Activated naive CD8-positive, alpha-beta T cell treated with anti-CD3 and anti-CD28 coated beads for 36 hours (primary cell): ENCODE results near the gene BHLHE40. TPM values are rescaled to one million over a fixed set of nuclear protein-coding genes. Genes with fewer than 3 reads are reported as not detected.

Experiments used
- DNase-seq: peaks from one replicate; pipeline ENCODE4 v3.0.0; 2021
- H3K27ac Mint-ChIP-seq: one replicate; pipeline ENCODE4 v1.8.0; 2022; ENCODE audit warnings: mild to moderate bottlenecking, moderate library complexity, mixed read lengths
- H3K27me3 Mint-ChIP-seq: one replicate; pipeline ENCODE4 v1.8.0; 2022; ENCODE audit warnings: mild to moderate bottlenecking, mixed read lengths
- H3K36me3 Mint-ChIP-seq: one replicate; pipeline ENCODE4 v1.8.0; 2021; ENCODE audit warnings: mild to moderate bottlenecking, mixed read lengths
- H3K4me1 Mint-ChIP-seq: one replicate; pipeline ENCODE4 v1.8.0; 2021; ENCODE audit warnings: mixed read lengths
- H3K4me3 Mint-ChIP-seq: one replicate; pipeline ENCODE4 v1.8.0; 2022; ENCODE audit warnings: mild to moderate bottlenecking, moderate library complexity, mixed read lengths
- H3K9me3 Mint-ChIP-seq: one replicate; pipeline ENCODE4 v1.8.0; 2022; ENCODE audit warnings: mixed read lengths
- total RNA-seq, 2 experiments: library from RNA; stranded (reverse); gene quantifications; one replicate each; pipeline ENCODE4 v1.2.3, GENCODE V29; 2021

The BHLHE40 gene
- total RNA-seq, 2 experiments from 2014 or later = 292 to 294 TPM

DNA sequence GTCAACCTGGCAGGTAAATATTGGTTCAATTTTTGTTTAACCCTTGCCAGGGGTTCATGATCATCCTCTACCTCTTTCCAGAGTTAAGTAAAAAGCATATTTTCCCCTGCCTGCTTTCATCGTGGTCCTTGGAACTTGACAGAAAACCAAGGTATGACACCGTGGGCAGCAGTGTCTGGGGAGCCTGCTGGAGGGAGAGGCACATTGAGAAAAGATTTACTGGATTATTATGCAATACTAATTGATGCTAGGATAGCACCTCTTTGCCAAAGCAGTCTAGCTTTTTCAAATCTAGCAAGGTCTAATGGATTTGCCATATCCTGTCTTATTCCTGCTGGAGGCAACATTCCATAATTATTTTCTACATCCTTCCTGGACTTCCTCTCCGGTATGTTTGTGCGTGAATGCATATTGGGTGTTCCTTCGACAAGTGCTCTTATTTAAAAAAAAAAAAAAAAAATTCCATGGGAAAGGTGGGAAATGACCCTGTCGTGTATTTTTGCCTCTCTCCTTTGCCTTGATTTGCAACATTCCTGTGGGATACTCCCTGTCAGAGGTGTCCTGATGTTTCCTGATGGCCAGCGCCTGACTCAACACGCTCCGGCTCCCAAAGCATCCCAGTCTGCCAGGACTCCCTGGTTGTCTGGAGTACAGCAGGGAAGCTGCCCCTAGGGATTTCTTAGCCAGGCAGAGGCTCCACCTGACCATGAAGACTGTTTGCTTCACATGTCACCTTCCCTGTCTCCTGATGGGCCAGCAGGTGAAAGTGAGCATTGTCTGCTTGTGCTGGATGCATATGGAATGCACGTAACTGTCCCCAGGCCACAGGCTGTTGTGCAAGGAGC lies 6.3 kb downstream of the BHLHE40 start:
- Mint-ChIP-seq H3K27me3 (peaks cover 13% of the 10 kb centered on the region), H3K27ac (peak overlapping the region; percentile 83), H3K36me3 (peaks cover 52% of the 10 kb centered on the region), H3K4me1 (peaks cover 56% of the 10 kb centered on the region), H3K9me3 (no peaks in the 10 kb centered on the region), H3K4me3 (peak overlapping the region; percentile 75)
- no peak for DNase-seq

DNA sequence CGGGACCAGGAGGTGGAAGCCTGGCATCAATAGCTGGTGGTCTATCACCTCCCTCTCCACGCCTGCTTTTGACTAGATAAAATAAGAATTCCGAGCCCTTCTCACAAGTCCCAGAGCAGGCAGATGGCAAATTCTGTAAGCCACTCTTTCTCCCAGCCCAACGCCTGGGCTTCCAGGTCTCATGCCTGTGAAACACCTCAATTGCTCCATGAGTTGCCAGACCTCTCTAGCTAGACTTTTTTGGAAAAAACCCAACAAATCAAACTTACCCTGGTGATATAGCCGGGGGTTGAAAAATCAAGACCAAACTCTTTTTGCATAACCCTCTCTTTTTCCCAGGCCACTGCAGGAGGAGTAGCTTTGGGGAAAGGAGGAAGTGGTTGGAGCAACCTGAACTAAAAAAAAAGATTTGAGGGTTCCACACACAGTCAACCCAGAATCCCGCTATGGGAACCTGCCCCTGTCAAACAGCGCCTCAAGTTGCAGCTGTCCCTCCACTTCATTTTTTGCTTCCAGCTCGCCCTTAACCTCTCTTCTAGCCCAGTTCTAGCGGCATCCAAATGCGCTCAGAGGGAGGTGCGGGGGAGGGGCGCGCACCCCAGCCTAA lies 7.0 kb downstream of the BHLHE40 start:
- Mint-ChIP-seq H3K4me1 (peaks cover 56% of the 10 kb centered on the region), H3K27me3 (peaks cover 13% of the 10 kb centered on the region), H3K36me3 (peaks cover 46% of the 10 kb centered on the region), H3K4me3 (peak overlapping the region; percentile 75), H3K9me3 (no peaks in the 10 kb centered on the region), H3K27ac (peak overlapping the region; percentile 83)
- DNase-seq = no peak

DNA sequence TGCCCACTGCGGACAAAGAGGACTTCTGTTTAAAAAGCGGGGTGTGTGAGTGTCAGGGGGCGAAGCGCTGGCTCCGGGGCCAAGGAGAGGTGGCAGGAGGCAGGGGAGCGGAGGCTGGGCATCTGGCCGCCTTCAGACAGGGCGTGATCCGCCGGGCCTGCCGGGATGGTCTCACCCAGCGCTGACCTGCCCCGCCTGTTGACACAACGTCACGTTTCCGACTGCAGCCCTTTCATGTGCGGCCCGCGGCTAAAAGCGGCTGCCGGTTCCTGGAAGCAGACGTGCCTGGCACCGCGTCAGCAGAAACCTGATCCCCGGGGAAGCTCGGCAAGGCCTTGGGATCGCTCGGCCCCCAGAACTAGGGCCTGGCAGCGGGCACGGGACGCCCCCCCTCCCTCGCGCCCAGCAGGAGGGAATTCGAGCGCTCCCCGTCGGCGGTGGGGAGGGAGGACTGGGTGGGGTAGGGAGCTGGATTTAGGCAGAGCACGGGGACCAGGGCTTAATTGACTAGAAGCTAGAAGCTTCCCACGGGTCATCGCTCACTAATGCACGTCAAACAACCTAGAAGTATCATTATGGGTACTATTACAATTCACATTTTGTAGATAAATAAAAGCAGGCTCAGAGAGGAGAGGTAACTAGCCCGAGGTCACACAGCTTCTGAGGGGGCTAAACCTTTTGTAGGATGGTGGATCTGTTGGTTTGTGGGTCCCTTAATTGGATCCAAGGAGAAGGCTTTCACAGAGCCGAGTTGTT lies 7.7 kb downstream of the BHLHE40 start:
- peak; percentile 82 for DNase-seq
- H3K27ac Mint-ChIP-seq = peak overlapping the region; percentile 83
- H3K9me3 Mint-ChIP-seq = no peaks in the 10 kb centered on the region
- H3K36me3 Mint-ChIP-seq = peaks cover 39% of the 10 kb centered on the region
- peak overlapping the region; percentile 75 for H3K4me3 Mint-ChIP-seq
- H3K4me1 Mint-ChIP-seq = peaks cover 53% of the 10 kb centered on the region
- H3K27me3 Mint-ChIP-seq = peaks cover 13% of the 10 kb centered on the region

DNA sequence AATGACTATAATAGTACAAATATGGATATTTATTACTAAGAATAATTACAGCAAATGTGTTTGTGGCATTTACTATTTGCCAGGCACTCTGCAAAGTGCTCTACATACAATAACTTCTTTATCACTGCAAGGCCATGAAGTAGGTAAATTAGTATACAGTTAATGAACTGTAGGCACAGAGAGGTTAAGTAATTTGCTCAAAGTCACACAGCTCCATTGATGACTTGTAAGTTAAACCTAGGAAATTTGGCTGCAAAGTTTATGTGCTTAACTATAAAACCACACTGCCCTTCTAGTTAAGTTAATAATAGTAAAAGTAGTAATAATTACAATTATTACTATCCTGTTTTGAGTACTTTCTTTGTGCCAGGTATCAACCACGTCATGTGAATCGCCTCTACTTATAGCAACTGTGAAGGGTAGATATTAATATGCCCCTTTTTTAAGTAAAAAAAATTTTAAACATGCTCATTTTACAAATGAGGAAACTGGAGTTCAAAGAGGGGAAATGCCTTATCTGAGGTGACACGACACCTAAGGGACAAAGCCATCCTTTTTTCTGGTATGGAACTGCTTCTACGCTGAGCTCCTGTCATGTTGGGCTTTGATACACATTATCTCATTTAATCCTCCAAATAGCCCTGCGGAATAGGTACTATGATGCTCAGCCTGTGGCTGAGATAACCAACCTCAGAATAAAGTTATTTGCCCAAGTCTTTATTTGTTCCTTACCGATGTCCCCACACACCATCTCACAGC lies 8.5 kb downstream of the BHLHE40 start:
- H3K27me3 Mint-ChIP-seq = peaks cover 13% of the 10 kb centered on the region
- no peaks in the 10 kb centered on the region for H3K9me3 Mint-ChIP-seq
- DNase-seq = no peak
- H3K27ac Mint-ChIP-seq = peak overlapping the region; percentile 83
- peak overlapping the region; percentile 75 for H3K4me3 Mint-ChIP-seq
- H3K4me1 Mint-ChIP-seq = peaks cover 52% of the 10 kb centered on the region
- peaks cover 32% of the 10 kb centered on the region for H3K36me3 Mint-ChIP-seq

DNA sequence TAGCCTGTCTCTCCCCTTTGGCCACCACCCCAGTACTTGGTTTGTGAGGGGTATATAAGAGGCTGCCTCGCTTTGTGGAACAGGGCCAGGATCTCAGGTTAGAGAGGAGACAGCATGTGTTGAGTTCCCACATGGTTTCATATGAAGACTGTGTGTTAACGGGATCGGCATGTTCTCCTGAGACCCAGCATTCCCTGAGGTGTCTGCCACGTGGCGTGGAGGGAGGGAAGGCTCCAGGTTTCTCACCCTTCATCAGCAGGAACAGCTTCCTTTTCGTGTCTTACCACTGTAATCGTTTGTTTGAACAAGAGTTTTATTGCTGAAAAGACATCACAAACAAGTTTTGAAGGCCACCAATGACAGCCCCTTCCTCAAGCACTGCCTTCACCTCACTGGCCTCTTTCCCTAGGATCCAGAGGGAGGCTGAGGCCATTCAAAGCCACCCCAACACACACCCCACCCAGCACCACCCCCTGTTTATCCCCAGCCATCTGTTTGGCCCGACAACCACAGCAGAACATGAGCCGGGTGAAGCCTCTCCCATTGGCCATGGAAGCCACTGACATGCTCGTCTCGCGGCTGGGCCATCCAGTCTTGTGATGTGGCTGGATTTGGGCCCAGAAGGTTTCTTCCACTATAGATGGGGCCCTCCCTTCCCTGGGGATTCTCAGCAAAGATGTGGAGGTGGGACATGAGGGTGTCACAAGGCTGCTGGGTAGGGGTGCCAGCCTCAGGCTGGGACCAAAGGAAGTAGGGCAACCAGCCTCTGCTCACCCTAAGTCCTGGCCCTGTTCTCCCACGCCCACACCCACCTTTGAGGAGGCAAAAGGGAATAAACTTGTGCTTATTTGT lies 10.0 kb downstream of the BHLHE40 start:
- Mint-ChIP-seq H3K27ac (no peak overlapping the region), H3K36me3 (peaks cover 17% of the 10 kb centered on the region)
- no peak for DNase-seq

DNA sequence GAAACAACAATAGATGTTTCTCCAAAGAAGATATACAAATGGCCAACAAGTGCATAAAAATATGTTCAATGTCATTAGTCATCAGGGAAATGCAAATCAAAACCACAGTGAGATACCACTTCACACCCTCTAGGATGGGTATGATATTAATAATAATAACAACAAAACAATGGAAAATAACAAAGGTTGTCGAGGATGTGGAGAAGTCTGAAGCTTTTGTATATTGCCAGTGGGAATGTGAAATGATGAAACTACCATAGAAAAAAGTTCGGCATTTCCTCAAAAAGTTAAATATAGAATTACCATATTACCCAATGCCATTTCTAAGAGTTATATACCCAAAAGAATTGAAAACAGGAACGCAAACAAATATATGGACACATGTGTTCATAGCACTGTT lies 10.8 kb downstream of the BHLHE40 start:
- Mint-ChIP-seq H3K9me3 (no peaks in the 10 kb centered on the region), H3K27ac (no peak overlapping the region), H3K36me3 (peaks cover 11% of the 10 kb centered on the region), H3K4me3 (no peak overlapping the region), H3K4me1 (peaks cover 39% of the 10 kb centered on the region), H3K27me3 (no peaks in the 10 kb centered on the region)
- no peak for DNase-seq

More for the DNA sequence above, 10.0 kb downstream of the BHLHE40 start:
- H3K9me3 Mint-ChIP-seq = no peaks in the 10 kb centered on the region
- peaks cover under 1% of the 10 kb centered on the region for H3K27me3 Mint-ChIP-seq
- H3K4me1 Mint-ChIP-seq = peaks cover 38% of the 10 kb centered on the region
- no peak overlapping the region for H3K4me3 Mint-ChIP-seq

DNA sequence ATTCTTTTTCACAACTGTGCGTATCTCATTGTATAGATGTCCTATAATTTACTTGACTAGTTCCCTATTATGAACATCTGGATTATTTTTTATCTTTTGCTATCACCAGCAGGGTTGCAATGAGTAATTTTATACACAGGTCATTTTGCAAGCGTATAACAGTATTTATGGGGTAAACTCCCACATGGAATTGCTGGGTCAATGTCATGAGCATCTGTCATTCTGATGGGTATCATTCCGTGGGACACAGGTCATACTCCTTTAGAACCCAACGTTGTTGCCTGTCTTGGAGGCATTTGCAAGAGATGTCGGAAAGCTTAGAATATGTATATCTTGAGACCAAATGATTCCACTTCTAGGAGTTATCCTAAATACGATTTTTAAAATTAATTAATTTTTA lies 12.9 kb downstream of the BHLHE40 start:
- no peak for DNase-seq
- no peaks in the 10 kb centered on the region for H3K36me3 Mint-ChIP-seq
- no peak overlapping the region for H3K27ac Mint-ChIP-seq
- H3K27me3 Mint-ChIP-seq = no peaks in the 10 kb centered on the region
- H3K9me3 Mint-ChIP-seq = no peaks in the 10 kb centered on the region
- peaks cover 29% of the 10 kb centered on the region for H3K4me1 Mint-ChIP-seq
- H3K4me3 Mint-ChIP-seq = no peak overlapping the region

DNA sequence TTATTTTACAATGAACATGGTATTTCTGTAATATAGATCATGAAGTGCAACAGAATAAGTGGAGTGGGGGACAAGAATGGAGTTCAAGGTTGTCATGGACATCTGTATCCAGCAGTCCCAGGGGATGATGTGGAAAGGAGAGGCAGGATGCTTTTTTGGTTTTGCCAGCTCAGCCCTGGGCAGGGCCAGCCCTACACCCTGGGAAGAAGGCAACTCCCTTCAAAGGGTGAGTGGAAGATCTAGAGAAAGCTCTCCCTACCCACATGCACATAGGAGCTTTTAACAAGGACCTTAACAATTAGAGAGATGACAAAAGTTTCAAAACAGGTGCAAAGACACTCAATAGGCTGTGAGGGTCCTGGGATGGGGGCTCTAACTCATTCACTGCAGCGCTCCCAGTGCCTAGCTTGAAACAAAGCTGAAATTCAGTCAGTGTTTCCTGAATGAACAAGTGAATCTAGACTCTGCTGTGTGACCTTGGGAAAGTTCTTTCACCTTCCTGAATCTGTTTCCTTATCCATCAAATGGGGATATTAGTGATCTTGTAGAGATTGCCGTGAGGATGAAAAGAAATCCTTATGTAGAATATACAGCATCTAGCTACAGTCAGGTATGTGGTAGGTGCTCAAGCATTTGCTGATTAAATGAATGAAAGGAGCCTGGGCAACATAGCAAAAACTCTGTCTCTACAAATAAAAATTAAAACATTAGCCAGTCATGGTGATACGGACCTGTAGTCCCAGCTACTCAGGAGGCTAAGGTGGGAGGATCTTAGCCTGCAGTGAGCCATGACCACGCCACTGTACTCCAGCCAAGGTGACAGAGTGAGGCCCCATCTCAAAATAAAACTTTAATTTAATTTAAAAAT lies 14.3 kb downstream of the BHLHE40 start:
- H3K4me3 Mint-ChIP-seq = no peak overlapping the region
- H3K27me3 Mint-ChIP-seq = no peaks in the 10 kb centered on the region
- peaks cover 25% of the 10 kb centered on the region for H3K4me1 Mint-ChIP-seq
- no peaks in the 10 kb centered on the region for H3K36me3 Mint-ChIP-seq
- DNase-seq = no peak
- no peaks in the 10 kb centered on the region for H3K9me3 Mint-ChIP-seq
- H3K27ac Mint-ChIP-seq = no peak overlapping the region

DNA sequence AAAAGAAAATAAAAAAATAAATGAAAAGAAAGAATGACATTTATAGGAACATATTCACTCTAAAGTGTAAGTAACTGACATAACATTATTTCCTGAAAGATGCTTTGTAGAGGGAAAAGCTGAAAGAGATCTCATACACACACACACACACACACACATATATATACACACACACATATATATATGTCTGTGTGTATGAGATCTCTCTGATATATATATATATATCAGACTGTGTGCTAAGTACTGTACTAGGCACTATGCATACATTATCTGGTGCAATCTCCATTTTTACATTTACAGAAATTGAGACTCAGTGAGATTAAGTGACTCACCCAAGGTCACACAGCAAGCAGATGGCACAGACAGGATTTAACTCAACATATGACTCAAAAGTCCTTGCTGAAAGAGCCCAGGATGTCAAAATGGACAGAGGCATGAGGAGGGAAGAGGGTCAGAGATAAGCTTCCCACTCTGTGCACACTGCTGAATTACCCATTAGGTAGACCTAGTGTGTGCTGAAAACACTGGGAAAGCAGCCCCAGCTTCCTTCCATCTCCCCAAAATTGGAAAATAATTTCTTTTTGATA lies 15.0 kb downstream of the BHLHE40 start:
- Mint-ChIP-seq H3K27ac (no peak overlapping the region), H3K4me1 (peaks cover 23% of the 10 kb centered on the region)

DNA sequence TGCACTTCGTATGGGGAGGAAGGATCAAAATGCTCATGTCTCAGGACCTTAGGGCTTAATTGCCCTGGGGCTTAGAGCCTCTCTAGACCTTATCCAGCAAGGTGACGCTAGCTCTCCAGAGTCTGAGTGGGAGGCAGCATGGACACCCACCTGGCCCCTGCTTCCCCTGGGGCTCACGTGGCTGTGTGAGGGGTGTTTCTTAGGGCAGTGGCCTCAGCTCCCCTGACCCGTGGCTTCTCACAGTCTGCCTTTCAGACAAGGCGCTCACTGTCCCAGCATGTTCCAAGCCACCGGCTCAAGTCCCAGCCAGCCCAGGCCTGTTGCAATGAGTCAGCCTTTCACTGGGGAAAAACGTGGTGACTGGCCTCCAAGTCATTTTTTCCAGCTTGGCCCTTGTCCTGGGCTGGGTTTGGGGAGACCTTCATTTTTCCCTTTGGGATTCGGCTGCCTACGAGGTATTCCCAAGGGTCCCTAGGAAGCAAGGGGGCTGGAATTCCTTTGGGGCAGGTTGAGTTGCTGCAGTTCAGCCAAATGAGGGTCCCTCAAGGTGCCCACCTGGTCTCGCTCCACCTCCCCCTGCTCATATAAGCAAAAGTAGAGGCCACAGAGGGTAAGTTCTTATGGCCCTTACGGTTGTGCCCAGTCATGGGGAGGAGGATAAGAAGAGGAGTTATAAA lies 15.7 kb downstream of the BHLHE40 start:
- Mint-ChIP-seq H3K4me3 (no peak overlapping the region), H3K4me1 (peaks cover 18% of the 10 kb centered on the region), H3K36me3 (no peaks in the 10 kb centered on the region), H3K9me3 (no peaks in the 10 kb centered on the region), H3K27me3 (no peaks in the 10 kb centered on the region), H3K27ac (no peak overlapping the region)
- DNase-seq = no peak

More for the DNA sequence above, 15.0 kb downstream of the BHLHE40 start:
- no peak overlapping the region for H3K4me3 Mint-ChIP-seq
- no peak for DNase-seq
- H3K27me3 Mint-ChIP-seq = no peaks in the 10 kb centered on the region
- H3K36me3 Mint-ChIP-seq = no peaks in the 10 kb centered on the region
- no peaks in the 10 kb centered on the region for H3K9me3 Mint-ChIP-seq

DNA sequence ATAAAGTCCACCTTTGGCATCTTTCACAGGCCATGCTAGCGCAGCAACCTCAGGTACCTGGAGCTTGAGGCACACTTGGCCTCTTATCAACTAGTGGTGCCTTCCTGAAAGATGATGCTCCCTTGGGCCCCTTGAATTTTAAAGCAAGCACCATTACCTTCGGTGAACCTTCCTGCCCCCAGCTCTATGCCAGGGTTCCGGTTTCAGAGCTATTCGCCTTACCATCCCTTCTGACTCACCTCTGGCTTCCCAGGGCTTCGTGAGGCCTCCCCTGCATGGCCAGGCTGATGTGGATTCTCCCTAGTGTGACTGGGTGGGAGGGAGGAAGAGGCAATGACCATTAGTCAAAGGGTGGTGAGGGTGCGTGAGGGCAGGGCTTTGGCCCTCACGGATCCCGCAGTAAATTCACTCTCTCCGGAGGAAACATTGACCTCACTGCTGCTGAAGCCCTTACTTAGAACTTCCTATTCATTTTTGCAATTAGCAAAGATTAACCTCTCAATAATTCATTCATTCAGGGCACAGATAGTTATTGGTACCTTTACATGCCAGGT lies 16.3 kb downstream of the BHLHE40 start:
- Mint-ChIP-seq H3K4me3 (no peak overlapping the region), H3K27me3 (no peaks in the 10 kb centered on the region), H3K36me3 (no peaks in the 10 kb centered on the region), H3K4me1 (peaks cover 18% of the 10 kb centered on the region), H3K27ac (no peak overlapping the region), H3K9me3 (no peaks in the 10 kb centered on the region)
- DNase-seq = no peak

DNA sequence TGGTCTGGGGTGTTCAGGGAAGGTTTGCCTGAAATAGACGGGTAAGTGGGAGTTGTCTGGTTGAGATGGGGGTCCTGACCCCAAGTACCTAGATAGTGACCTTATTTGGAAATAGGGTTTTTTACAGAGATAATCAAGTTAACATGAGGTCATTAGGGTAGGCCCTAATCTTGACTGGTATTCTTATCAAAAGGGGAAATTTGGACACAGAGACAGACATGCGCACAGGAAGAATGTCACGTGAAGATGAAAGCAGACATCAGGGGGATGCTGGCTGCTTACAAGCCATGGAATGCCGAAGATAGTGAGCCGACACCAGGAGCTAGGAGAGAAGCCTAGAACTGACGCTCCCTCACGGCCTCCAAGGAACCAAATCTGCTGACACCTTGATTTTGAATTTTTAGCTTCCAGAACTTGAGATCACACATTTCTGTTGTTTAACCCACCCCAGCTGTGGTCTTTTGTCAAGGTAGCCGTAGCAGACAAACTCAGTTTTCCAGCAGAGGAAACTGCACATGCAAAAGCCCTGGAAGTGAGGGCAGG lies 17.1 kb downstream of the BHLHE40 start:
- Mint-ChIP-seq H3K9me3 (no peaks in the 10 kb centered on the region), H3K27me3 (no peaks in the 10 kb centered on the region), H3K36me3 (no peaks in the 10 kb centered on the region), H3K4me1 (peaks cover 20% of the 10 kb centered on the region), H3K27ac (no peak overlapping the region), H3K4me3 (no peak overlapping the region)
- no peak for DNase-seq
